Naive thymus-derived CD4-positive, alpha-beta T cell (primary cell): ENCODE data around the gene ADGRD1. TPM values are rescaled to one million over a fixed set of nuclear protein-coding genes. Genes with fewer than 3 reads are reported as not detected.

Source experiments
- ATAC-seq: fragments of 150-1000 bp; cut with Tn5 transposase; 2 replicates; pipeline ENCODE4 v1.10.0; 2021; ENCODE audit warnings: mild to moderate bottlenecking, moderate library complexity
- CTCF ChIA-PET: fragments of 350-600 bp; sonication (Branson Sonifier 250); formaldehyde crosslinking; loops from one replicate; lab custom pipeline; 2021; ENCODE audit warnings: antibody characterized with exemption; lab: Charles Lee
- POLR2A ChIA-PET: fragments of 350-600 bp; sonication (Branson Sonifier 250); formaldehyde crosslinking; loops from one replicate; lab custom pipeline; 2021; ENCODE audit warnings: antibody characterized with exemption, inconsistent platforms; lab: Charles Lee
- DNase-seq, 9 donors: peaks; one replicate each; pipeline versions ENCODE4 v3.0.0 to v3.0.0-alpha.2; 2020 to 2022; ENCODE audit warnings: mixed read lengths in 1 of 9
- H3K27ac ChIP-seq: one replicate; pipeline ENCODE4 v1.7.0; 2013; ENCODE audit warnings: mild to moderate bottlenecking, low read depth, low read length, moderate library complexity
- H3K27me3 ChIP-seq, 2 donors: one replicate each; pipeline ENCODE4 v1.7.0; 2013; ENCODE audit warnings: low read length in 2 of 2, mild to moderate bottlenecking in 2 of 2, moderate library complexity in 2 of 2; ENCODE audit not compliant: control insufficient read depth in 2 of 2, insufficient read depth in 2 of 2
- H3K36me3 ChIP-seq, 3 experiments: 1 replicate in 2 of 3; 2 replicates in 1 of 3; pipeline ENCODE4 v1.7.0; 2013; ENCODE audit warnings: low read length in 3 of 3, mild to moderate bottlenecking in 3 of 3, moderate library complexity in 1 of 3; ENCODE audit not compliant: insufficient read depth in 3 of 3, control insufficient read depth in 2 of 3
- H3K4me1 ChIP-seq, 2 donors: one replicate each; pipeline ENCODE4 v1.7.0; 2013; ENCODE audit warnings: low read length in 2 of 2, mild to moderate bottlenecking in 2 of 2, moderate library complexity in 1 of 2; ENCODE audit not compliant: control insufficient read depth in 2 of 2, insufficient read depth in 2 of 2
- H3K4me3 ChIP-seq: 2 replicates; pipeline ENCODE4 v1.7.0; 2013; ENCODE audit warnings: mild to moderate bottlenecking, low read length
- H3K9me3 ChIP-seq, 3 experiments: 1 replicate in 2 of 3; 2 replicates in 1 of 3; pipeline ENCODE4 v1.7.0; 2013; ENCODE audit warnings: low read length in 3 of 3; ENCODE audit not compliant: control insufficient read depth in 2 of 3
- H3K27ac Mint-ChIP-seq, 9 donors: one replicate each; pipeline ENCODE4 v1.8.0; 2020 to 2022; ENCODE audit warnings: mixed read lengths in 9 of 9, mild to moderate bottlenecking in 8 of 9, moderate library complexity in 5 of 9, inconsistent platforms in 2 of 9
- H3K27me3 Mint-ChIP-seq, 5 donors: one replicate each; pipeline ENCODE4 v1.8.0; 2021 to 2022; ENCODE audit warnings: mixed read lengths in 5 of 5, mild to moderate bottlenecking in 1 of 5
- H3K36me3 Mint-ChIP-seq, 5 donors: one replicate each; pipeline ENCODE4 v1.8.0; 2020 to 2022; ENCODE audit warnings: mixed read lengths in 5 of 5, mild to moderate bottlenecking in 3 of 5, inconsistent platforms in 1 of 5
- H3K4me1 Mint-ChIP-seq, 7 donors: one replicate each; pipeline ENCODE4 v1.8.0; 2020 to 2022; ENCODE audit warnings: mixed read lengths in 7 of 7, mild to moderate bottlenecking in 3 of 7, inconsistent platforms in 1 of 7
- H3K4me3 Mint-ChIP-seq, 10 donors: one replicate each; pipeline ENCODE4 v1.8.0; 2020 to 2022; ENCODE audit warnings: mild to moderate bottlenecking in 10 of 10, mixed read lengths in 10 of 10, moderate library complexity in 6 of 10, inconsistent platforms in 2 of 10
- H3K9me3 Mint-ChIP-seq, 11 donors: one replicate each; pipeline ENCODE4 v1.8.0; 2020 to 2022; ENCODE audit warnings: mixed read lengths in 11 of 11, mild to moderate bottlenecking in 4 of 11, inconsistent platforms in 1 of 11, moderate library complexity in 1 of 11
- intact Hi-C, 2 donors: fragments of 100-400 bp; cut with micrococcal nuclease; formaldehyde crosslinking; loops; one replicate each; pipeline ENCODE4 v1.15.1; 2023
- polyA plus RNA-seq, 2 donors: library from polyadenylated mRNA; unstranded; fragments of 300-500 nt; fragmentation: Illumina TruSeq; gene quantifications; one replicate each; pipeline ENCODE4 v1.2.3, GENCODE V29; 2021
- total RNA-seq, 6 experiments: library from RNA in 5 of 6; stranded (reverse) in 5 of 6; gene quantifications; 1 replicate in 5 of 6; 2 replicates in 1 of 6; pipeline ENCODE4 v1.2.3 and lab custom pipeline; 2021 to 2026

Gene ADGRD1
- total and polyA plus RNA-seq, 7 experiments from 2014 or later, result 0.41 to 11.9 (median 1.6) TPM; not detected in 4

DNA sequence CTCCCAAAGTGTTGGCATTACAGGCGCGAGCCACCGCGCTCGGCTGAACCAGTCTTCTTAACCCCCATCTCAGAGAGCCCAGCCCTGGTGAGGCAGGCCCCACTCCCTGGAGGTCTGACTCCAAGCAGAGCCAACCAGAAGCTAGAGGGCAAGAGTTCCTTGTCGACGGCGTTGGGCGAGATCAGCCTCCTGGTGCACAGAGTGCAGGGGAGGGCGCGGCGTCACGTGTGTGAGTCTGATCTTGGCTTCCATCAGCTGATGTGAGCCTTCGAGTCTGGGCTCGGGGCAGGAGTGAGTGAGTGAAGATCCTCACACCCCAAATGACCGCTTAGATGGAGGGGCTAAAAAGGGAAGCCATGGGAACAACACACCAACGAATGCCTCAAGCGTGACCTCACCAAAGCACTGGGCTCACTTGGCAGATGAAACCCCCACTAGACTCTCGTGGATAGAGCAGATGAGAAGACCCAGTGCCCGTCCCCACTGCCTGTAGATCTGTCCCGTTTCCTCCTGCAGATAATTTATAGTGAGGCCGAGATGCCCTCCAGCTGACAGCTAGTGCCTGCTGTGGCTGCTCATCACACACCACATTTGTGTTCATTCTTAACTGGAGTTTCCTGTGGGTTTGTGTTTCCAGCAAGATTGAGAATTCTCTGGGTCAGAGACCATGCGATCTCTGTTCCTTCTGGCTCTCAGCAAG is 28.6 kb upstream of the ADGRD1 start:
- intact Hi-C loops, result no loop called here
- Histone ChIP-seq H3K27me3 (peaks cover 0 to 1% of the 10 kb centered on the region in 2 donors), H3K36me3 (no peaks in the 10 kb centered on the region), H3K4me1 (no peaks in the 10 kb centered on the region), H3K4me3 (no peak overlapping the region), H3K27ac (no peak overlapping the region), H3K9me3 (no peaks in the 10 kb centered on the region)
- Mint-ChIP-seq H3K36me3 (no peaks in the 10 kb centered on the region), H3K9me3 (peaks cover 0 to 10% (median 0%) of the 10 kb centered on the region in 11 donors), H3K4me1 (no peaks in the 10 kb centered on the region), H3K4me3 (no peak overlapping the region), H3K27ac (no peak overlapping the region), H3K27me3 (peaks cover 10 to 64% (median 30%) of the 10 kb centered on the region in 5 donors)
- CTCF ChIA-PET, result no interaction called here
- ATAC-seq (no peak), DNase-seq (no peak)
- POLR2A ChIA-PET, result no interaction called here

DNA sequence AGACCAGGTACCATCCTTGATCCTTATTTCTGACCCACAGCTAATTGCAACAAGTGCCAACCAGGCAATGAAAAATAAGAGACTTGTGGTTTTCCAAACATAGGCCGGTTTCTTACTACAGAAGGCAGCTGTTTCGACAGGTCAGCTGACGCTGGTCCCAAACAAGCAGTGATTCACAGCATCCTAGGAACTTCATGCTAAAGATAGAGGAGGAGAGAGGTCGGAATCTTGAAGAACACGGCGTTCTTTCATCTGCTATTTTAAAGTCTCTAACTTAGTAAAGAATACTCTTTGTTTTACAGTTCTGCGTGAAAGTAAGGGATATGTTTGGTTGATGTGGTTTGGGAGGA is 28.1 kb upstream of the ADGRD1 start:
- no peak for DNase-seq
- Mint-ChIP-seq H3K9me3 (peaks cover 0 to 9% (median 0%) of the 10 kb centered on the region in 11 donors), H3K36me3 (no peaks in the 10 kb centered on the region), H3K4me3 (no peak overlapping the region), H3K27me3 (peaks cover 10 to 61% (median 27%) of the 10 kb centered on the region in 5 donors), H3K27ac (no peak overlapping the region), H3K4me1 (no peaks in the 10 kb centered on the region)
- H3K4me3 ChIP-seq, result no peak overlapping the region
- H3K27me3 ChIP-seq, result peaks cover 0 to 3% of the 10 kb centered on the region in 2 donors
- POLR2A ChIA-PET, result no interaction called here
- ATAC-seq, result no peak
- no peaks in the 10 kb centered on the region for H3K4me1 ChIP-seq
- H3K36me3 ChIP-seq, result no peaks in the 10 kb centered on the region
- no peaks in the 10 kb centered on the region for H3K9me3 ChIP-seq
- CTCF ChIA-PET, result no interaction called here
- no peak overlapping the region for H3K27ac ChIP-seq
- intact Hi-C loops, result no loop called here

DNA sequence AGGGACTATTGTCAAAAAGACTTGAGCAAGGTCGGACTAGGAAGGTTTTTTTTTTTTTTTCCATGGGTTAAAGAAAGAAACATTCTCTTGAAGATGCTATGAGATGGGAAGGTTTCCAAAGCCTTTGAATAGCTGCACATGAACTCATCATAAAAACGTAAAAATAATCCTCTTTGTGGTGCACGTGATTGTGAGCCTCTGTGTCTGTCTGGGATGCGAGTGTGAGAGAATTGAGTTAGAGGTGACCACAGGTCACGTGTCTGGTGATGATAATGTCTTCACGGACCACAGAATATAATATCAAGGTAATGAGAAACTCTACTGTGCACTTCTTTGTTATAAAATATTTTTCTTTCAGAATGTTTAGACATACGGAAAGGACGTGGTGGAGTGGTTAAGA is 24.3 kb upstream of the ADGRD1 start:
- ChIA-PET CTCF (no interaction called here), POLR2A (no interaction called here)
- H3K9me3 ChIP-seq, result no peaks in the 10 kb centered on the region
- Mint-ChIP-seq H3K4me3 (no peak overlapping the region), H3K36me3 (no peaks in the 10 kb centered on the region), H3K9me3 (no peaks in the 10 kb centered on the region), H3K27ac (peak overlapping the region in 1 of 9 donors; percentile 5), H3K27me3 (peaks cover 13 to 67% (median 37%) of the 10 kb centered on the region in 5 donors), H3K4me1 (peaks cover 0 to 6% (median 0%) of the 10 kb centered on the region in 7 donors)
- H3K27me3 ChIP-seq, result peaks cover 0 to 3% of the 10 kb centered on the region in 2 donors
- H3K36me3 ChIP-seq, result no peaks in the 10 kb centered on the region
- ATAC-seq (no peak), DNase-seq (no peak)
- H3K4me3 ChIP-seq, result no peak overlapping the region
- intact Hi-C loops, result no loop called here
- H3K4me1 ChIP-seq, result no peaks in the 10 kb centered on the region
- no peak overlapping the region for H3K27ac ChIP-seq

DNA sequence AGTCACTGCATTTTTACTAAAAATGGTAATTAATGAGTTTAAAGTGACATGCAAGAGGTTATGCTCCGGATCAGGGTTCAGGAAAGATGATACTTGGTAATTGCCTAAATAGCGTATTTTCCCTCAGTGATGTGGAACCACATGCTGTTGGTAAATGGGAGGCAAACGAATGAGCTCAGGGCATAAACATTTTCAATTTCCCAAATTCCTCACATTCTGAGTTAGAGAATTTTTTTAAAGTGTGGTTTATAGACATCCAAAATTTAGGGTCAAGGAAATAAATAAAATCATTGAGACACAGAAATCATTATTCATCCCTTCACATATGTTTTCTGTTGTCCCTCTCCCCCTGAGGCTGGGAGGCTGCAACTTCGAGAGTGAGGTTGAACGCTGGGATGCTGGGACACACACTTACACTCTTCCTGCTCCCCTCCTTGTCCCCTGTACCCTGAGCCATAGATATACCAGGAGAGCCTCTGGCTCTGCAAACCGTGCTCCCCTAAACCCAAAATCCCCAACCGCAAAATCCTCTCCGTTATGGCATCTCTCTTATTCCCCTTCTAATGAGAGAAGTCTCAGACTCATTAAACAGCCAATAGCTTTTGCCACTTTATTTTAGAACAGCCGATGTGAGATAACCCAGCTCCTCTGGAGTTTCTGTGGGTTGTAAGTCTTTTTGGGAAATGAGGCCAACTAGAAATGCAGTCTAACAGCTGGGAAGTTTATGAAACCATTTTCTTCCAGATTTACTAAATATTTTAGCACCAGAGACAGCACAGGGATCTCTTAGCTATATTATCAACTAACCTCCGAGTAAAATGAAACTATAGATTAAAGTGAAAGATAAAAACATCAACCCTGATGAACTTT is 21.4 kb upstream of the ADGRD1 start:
- peaks cover 13 to 68% (median 45%) of the 10 kb centered on the region in 5 donors for H3K27me3 Mint-ChIP-seq
- ChIA-PET POLR2A (interaction anchor here (0.5 kb wide), 1 partner anchor 728 kb away, joined by 3 read pairs; no protein-coding TSS in a partner anchor), CTCF (no interaction called here)

DNA sequence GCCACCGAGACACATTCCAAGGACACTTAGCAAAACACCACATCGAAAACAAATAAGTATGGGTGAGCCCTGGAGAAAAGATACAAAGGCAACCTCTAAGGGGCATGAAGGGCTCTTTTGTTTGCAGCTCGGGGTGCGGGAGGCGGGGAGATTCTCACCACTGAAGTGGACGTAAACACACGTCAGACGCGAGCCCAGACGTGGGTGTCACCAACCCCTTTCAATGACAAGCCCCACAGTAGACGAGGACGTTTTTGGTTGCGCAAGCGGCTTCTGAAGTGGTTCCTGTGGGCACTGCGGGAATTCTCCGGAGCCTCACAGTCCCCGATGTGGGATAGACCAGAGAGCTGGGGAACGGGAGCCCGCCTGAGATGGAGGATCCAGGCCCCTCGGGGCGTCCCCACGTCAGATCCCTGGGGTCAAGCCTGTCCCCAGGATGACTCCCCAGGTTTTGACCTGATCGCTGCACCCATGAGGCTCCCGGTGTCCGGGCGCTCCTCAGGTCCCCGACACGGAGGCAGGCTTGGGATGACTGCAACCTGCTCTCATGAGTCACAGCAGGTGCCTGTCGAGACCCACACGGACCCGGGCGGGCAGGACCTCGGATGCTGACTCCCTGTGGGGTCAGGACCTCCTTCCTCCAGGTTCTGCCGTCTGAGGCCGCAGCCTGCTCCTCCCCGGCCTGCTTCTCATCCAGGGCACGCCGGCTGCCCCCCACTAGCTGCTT is 20.3 kb upstream of the ADGRD1 start:
- intact Hi-C loops, result no loop called here
- H3K9me3 Mint-ChIP-seq, result peaks cover 0 to 10% (median 4%) of the 10 kb centered on the region in 11 donors
- no peaks in the 10 kb centered on the region for H3K36me3 ChIP-seq
- no peaks in the 10 kb centered on the region for H3K9me3 ChIP-seq
- no peak overlapping the region for H3K4me3 Mint-ChIP-seq
- no peak overlapping the region for H3K27ac Mint-ChIP-seq
- DNase-seq, result no peak
- H3K27me3 ChIP-seq, result peaks cover 0 to 3% of the 10 kb centered on the region in 2 donors
- H3K4me1 ChIP-seq, result no peaks in the 10 kb centered on the region
- no peak for ATAC-seq
- CTCF ChIA-PET, result no interaction called here
- POLR2A ChIA-PET, result no interaction called here
- H3K4me3 ChIP-seq, result no peak overlapping the region
- H3K27me3 Mint-ChIP-seq, result peaks cover 11 to 60% (median 47%) of the 10 kb centered on the region in 5 donors
- peaks cover 0 to 5% (median 0%) of the 10 kb centered on the region in 5 donors for H3K36me3 Mint-ChIP-seq
- H3K27ac ChIP-seq, result no peak overlapping the region
- peaks cover 0 to 10% (median 0%) of the 10 kb centered on the region in 7 donors for H3K4me1 Mint-ChIP-seq

More for the DNA sequence above, 21.4 kb upstream of the ADGRD1 start:
- H3K9me3 ChIP-seq, result no peaks in the 10 kb centered on the region
- intact Hi-C loops, result no loop called here
- Mint-ChIP-seq H3K4me3 (no peak overlapping the region), H3K9me3 (peaks cover 0 to 10% (median 4%) of the 10 kb centered on the region in 11 donors), H3K4me1 (peaks cover 0 to 10% (median 0%) of the 10 kb centered on the region in 7 donors), H3K36me3 (peaks cover 0 to 5% (median 0%) of the 10 kb centered on the region in 5 donors), H3K27ac (no peak overlapping the region)
- no peaks in the 10 kb centered on the region for H3K4me1 ChIP-seq
- no peak overlapping the region for H3K4me3 ChIP-seq
- no peak overlapping the region for H3K27ac ChIP-seq
- no peak for DNase-seq
- H3K36me3 ChIP-seq, result no peaks in the 10 kb centered on the region
- ATAC-seq, result no peak
- peaks cover 0 to 3% of the 10 kb centered on the region in 2 donors for H3K27me3 ChIP-seq

DNA sequence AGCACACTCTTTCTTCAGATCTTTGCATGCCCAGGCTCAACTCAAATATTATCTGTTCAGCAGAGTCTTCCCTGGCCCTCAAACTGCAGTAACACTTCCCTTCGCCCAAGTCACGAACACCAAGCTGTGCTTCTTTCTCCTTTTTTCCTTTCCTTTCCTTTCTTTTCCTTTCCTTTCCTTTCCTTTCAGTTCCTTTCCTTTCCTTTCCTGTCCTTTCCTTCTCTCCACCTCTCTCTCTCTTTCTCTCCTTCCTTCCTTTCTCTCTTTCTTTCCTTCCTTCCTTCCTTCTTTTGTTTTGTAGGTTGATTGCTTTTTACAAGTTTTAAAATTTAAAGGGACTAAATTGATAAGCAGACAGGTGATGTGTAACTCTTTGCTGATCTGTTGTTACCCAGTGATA is 19.0 kb upstream of the ADGRD1 start:
- CTCF ChIA-PET, result no interaction called here

More for the DNA sequence above, 19.0 kb upstream of the ADGRD1 start:
- peaks cover 0 to 10% (median 0%) of the 10 kb centered on the region in 7 donors for H3K4me1 Mint-ChIP-seq
- Histone ChIP-seq H3K4me1 (no peaks in the 10 kb centered on the region), H3K27me3 (peaks cover 0 to 3% of the 10 kb centered on the region in 2 donors), H3K36me3 (no peaks in the 10 kb centered on the region), H3K27ac (no peak overlapping the region), H3K4me3 (no peak overlapping the region), H3K9me3 (no peaks in the 10 kb centered on the region)
- no peak for ATAC-seq
- H3K27me3 Mint-ChIP-seq, result peaks cover 2 to 58% (median 40%) of the 10 kb centered on the region in 5 donors
- H3K36me3 Mint-ChIP-seq, result peaks cover 0 to 5% (median 0%) of the 10 kb centered on the region in 5 donors
- H3K9me3 Mint-ChIP-seq, result peaks cover 3 to 13% (median 6%) of the 10 kb centered on the region in 11 donors
- no peak overlapping the region for H3K27ac Mint-ChIP-seq
- intact Hi-C loops, result no loop called here
- H3K4me3 Mint-ChIP-seq, result no peak overlapping the region
- POLR2A ChIA-PET, result no interaction called here
- DNase-seq, result no peak
